MCF 10A (cell line): ENCODE results near the gene FTSJ1. TPM values are rescaled to one million over a fixed set of nuclear protein-coding genes. Genes with fewer than 3 reads are reported as not detected.

Experiments
- total RNA-seq: library from RNA; stranded (reverse); gene quantifications from 2 replicates; pipeline ENCODE4 v1.2.3, GENCODE V29; 2022

Gene FTSJ1
- total RNA-seq, 1 experiment from 2014 or later = 107 TPM

Other genes with a start within 250 kb of the FTSJ1 start
- gene SSX1, start 220.8 kb upstream of the FTSJ1 start, total RNA-seq = not detected in 2 replicates
- not detected in 2 replicates for gene SSX3, start 119.5 kb upstream of the FTSJ1 start, total RNA-seq
- gene SSX4, start 92.7 kb upstream of the FTSJ1 start, total RNA-seq = not detected in 2 replicates
- not detected in 2 replicates for gene SSX4B, start 64.2 kb upstream of the FTSJ1 start, total RNA-seq
- gene SLC38A5, start 5.9 kb upstream of the FTSJ1 start, total RNA-seq = 1.4 and 2.6 TPM in 2 replicates
- 29.2 and 39.0 TPM in 2 replicates for gene PORCN, start 32.8 kb downstream of the FTSJ1 start, total RNA-seq
- 66.9 and 102 TPM in 2 replicates for gene EBP, start 45.6 kb downstream of the FTSJ1 start, total RNA-seq
- gene TBC1D25, start 63.5 kb downstream of the FTSJ1 start, total RNA-seq = 14.4 and 18.2 TPM in 2 replicates
- 318 and 354 TPM in 2 replicates for gene RBM3, start 98.3 kb downstream of the FTSJ1 start, total RNA-seq
- gene WDR13, start 121.3 kb downstream of the FTSJ1 start, total RNA-seq = 134 and 138 TPM in 2 replicates
- 0.37 and 0.96 TPM in 2 replicates for gene WAS, start 207.6 kb downstream of the FTSJ1 start, total RNA-seq
- gene SUV39H1, start 220.5 kb downstream of the FTSJ1 start, total RNA-seq = 6.6 and 8.7 TPM in 2 replicates